Measurements from ENCODE around the gene AGA.

AGA gene

GRCh38 chr4:177401658-177402273 is 40.5 kb downstream of the AGA start:
- no peaks in the 10 kb centered on the region for H3F3A ChIP-seq (ENCODE audit: insufficient read depth, low read length)
- no peaks in the 10 kb centered on the region for H3K36me3 ChIP-seq (replicated peaks; ENCODE audit: insufficient read depth, low read length)
- H3K9me3 ChIP-seq (replicated peaks; ENCODE audit: insufficient read depth, low read length), result no peaks in the 10 kb centered on the region
- H3K9ac ChIP-seq (ENCODE audit: low read length), result no peak overlapping the region
- no peak for DNase-seq
- no peaks in the 10 kb centered on the region for H3K79me2 ChIP-seq (ENCODE audit: low read length)
- TF ChIP-seq EZH2 (optimal IDR thresholded peaks at IDR 0.05; ENCODE audit: low read depth, low read length), result no peak
- TF ChIP-seq CTCF (IDR thresholded peaks at IDR 0.05; ENCODE audit: low read length), result no peak
- no peak for TF ChIP-seq EZH2phosphoT487 (IDR thresholded peaks at IDR 0.05; ENCODE audit: low read length)
- no peaks in the 10 kb centered on the region for H3K27me3 ChIP-seq (replicated peaks; ENCODE audit: insufficient read depth, low read length)
- H3K27ac ChIP-seq (ENCODE audit: low read length), result no peak overlapping the region
- H3K4me1 ChIP-seq (ENCODE audit: low read length), result no peaks in the 10 kb centered on the region; the same call in 1 of the 2 replicates
- H3K4me3 ChIP-seq (ENCODE audit: low read length), result no peak overlapping the region
- H3K9me2 ChIP-seq (replicated peaks; ENCODE audit: insufficient read depth, low read length), result no peaks in the 10 kb centered on the region
- H2AFZ ChIP-seq (ENCODE audit: low read length), result no peak overlapping the region
- no peaks in the 10 kb centered on the region for H4K20me1 ChIP-seq (ENCODE audit: insufficient read depth, low read length)
- no peak overlapping the region for H3K4me2 ChIP-seq (ENCODE audit: low read depth, low read length)

- Histone ChIP-seq H3F3A (ENCODE audit: insufficient read depth, low read length) (no peaks in the 10 kb centered on the region), H3K79me2 (ENCODE audit: low read length) (no peaks in the 10 kb centered on the region), H3K9me2 (replicated peaks; ENCODE audit: insufficient read depth, low read length) (no peaks in the 10 kb centered on the region), H3K4me2 (ENCODE audit: low read depth, low read length) (no peak overlapping the region), H3K4me3 (ENCODE audit: low read length) (no peak overlapping the region), H2AFZ (ENCODE audit: low read length) (no peak overlapping the region), H3K9me3 (replicated peaks; ENCODE audit: insufficient read depth, low read length) (no peaks in the 10 kb centered on the region), H3K27ac (ENCODE audit: low read length) (no peak overlapping the region), H3K27me3 (replicated peaks; ENCODE audit: insufficient read depth, low read length) (no peaks in the 10 kb centered on the region), H3K9ac (ENCODE audit: low read length) (no peak overlapping the region), H3K4me1 (ENCODE audit: low read length) (no peaks in the 10 kb centered on the region), H4K20me1 (ENCODE audit: insufficient read depth, low read length) (no peaks in the 10 kb centered on the region), H3K36me3 (replicated peaks; ENCODE audit: insufficient read depth, low read length) (no peaks in the 10 kb centered on the region)
- TF ChIP-seq EZH2 (optimal IDR thresholded peaks at IDR 0.05; ENCODE audit: low read depth, low read length), result no peak
- TF ChIP-seq CTCF (IDR thresholded peaks at IDR 0.05; ENCODE audit: low read length), result no peak
- no peak for TF ChIP-seq EZH2phosphoT487 (IDR thresholded peaks at IDR 0.05; ENCODE audit: low read length)
- DNase-seq, result no peak
Measured at GRCh38 chr4:177400030-177400429, 42.2 kb downstream of the AGA start.

- H3K4me1 ChIP-seq (ENCODE audit: low read length), result no peaks in the 10 kb centered on the region
- H3K9ac ChIP-seq (ENCODE audit: low read length), result no peak overlapping the region
- no peaks in the 10 kb centered on the region for H4K20me1 ChIP-seq (ENCODE audit: insufficient read depth, low read length)
- no peak overlapping the region for H2AFZ ChIP-seq (ENCODE audit: low read length)
- no peaks in the 10 kb centered on the region for H3K9me2 ChIP-seq (replicated peaks; ENCODE audit: insufficient read depth, low read length)
- H3K9me3 ChIP-seq (replicated peaks; ENCODE audit: insufficient read depth, low read length), result no peaks in the 10 kb centered on the region
- no peak for TF ChIP-seq EZH2 (optimal IDR thresholded peaks at IDR 0.05; ENCODE audit: low read depth, low read length)
- TF ChIP-seq EZH2phosphoT487 (IDR thresholded peaks at IDR 0.05; ENCODE audit: low read length), result no peak
- TF ChIP-seq CTCF (IDR thresholded peaks at IDR 0.05; ENCODE audit: low read length), result no peak
- no peak overlapping the region for H3K27ac ChIP-seq (ENCODE audit: low read length)
- no peaks in the 10 kb centered on the region for H3K79me2 ChIP-seq (ENCODE audit: low read length)
- no peaks in the 10 kb centered on the region for H3K36me3 ChIP-seq (replicated peaks; ENCODE audit: insufficient read depth, low read length)
- H3K4me3 ChIP-seq (ENCODE audit: low read length), result no peak overlapping the region
- no peak overlapping the region for H3K4me2 ChIP-seq (ENCODE audit: low read depth, low read length)
- DNase-seq, result no peak
- no peaks in the 10 kb centered on the region for H3F3A ChIP-seq (ENCODE audit: insufficient read depth, low read length)
- H3K27me3 ChIP-seq (replicated peaks; ENCODE audit: insufficient read depth, low read length), result no peaks in the 10 kb centered on the region
Measured at GRCh38 chr4:177396352-177396751, 45.9 kb downstream of the AGA start.
